HepG2 (cell line): ENCODE data around the gene PRKCE. TPM values are rescaled to one million over a fixed set of nuclear protein-coding genes. Genes with fewer than 3 reads are reported as not detected.
A peak's percentile ranks its signal among the peaks of the same experiment; 100 is the strongest.

Source experiments
- BORCS8-MEF2B ChIP-seq: sonication (generic); formaldehyde crosslinking; IDR thresholded peaks from 2 replicates; pipeline ENCODE4 v1.8.0; 2022; ENCODE audit warnings: mild to moderate bottlenecking, missing genetic modification reagents
- CREB1 ChIP-seq, 2 experiments: fragments of 450-650 bp in 1 of 2; IDR thresholded peaks; 2 replicates each; pipeline ENCODE4 v1.6.1; 2016 to 2017; ENCODE audit warnings: control low read depth in 1 of 2, mild to moderate bottlenecking in 1 of 2, missing compliant biosample characterization in 1 of 2, missing genetic modification characterization in 1 of 2
- FOSL2 ChIP-seq: sonication (generic); formaldehyde crosslinking; IDR thresholded peaks from 2 replicates; pipeline ENCODE4 v1.4.0; 2020; ENCODE audit warnings: missing genetic modification reagents
- GFI1 ChIP-seq: sonication (generic); formaldehyde crosslinking; IDR thresholded peaks from 2 replicates; pipeline ENCODE4 v1.5.0; 2020; ENCODE audit warnings: missing genetic modification reagents, mild to moderate bottlenecking, borderline replicate concordance
- GTF2F1 ChIP-seq: fragments of 150-350 bp; IDR thresholded peaks from 2 replicates; pipeline ENCODE4 v1.6.1; 2014; ENCODE audit warnings: low read length
- NCOA5 ChIP-seq: sonication (generic); formaldehyde crosslinking; IDR thresholded peaks from 2 replicates; pipeline ENCODE4 v1.4.0; 2020; ENCODE audit warnings: missing genetic modification reagents
- SALL1 ChIP-seq: sonication (generic); formaldehyde crosslinking; IDR thresholded peaks from 2 replicates; pipeline ENCODE4 v1.8.0; 2022; ENCODE audit warnings: mild to moderate bottlenecking, missing genetic modification reagents
- SIN3A ChIP-seq: IDR thresholded peaks from 2 replicates; pipeline ENCODE4 v1.6.1; 2011; ENCODE audit warnings: low read depth, mild to moderate bottlenecking, control low read depth, low read length, borderline replicate concordance
- SSRP1 ChIP-seq: IDR thresholded peaks from 2 replicates; pipeline ENCODE4 v1.6.1; 2016; ENCODE audit warnings: control low read depth
- TCF7L2 ChIP-seq: IDR thresholded peaks from 2 replicates; pipeline ENCODE4 v1.6.1; 2011; ENCODE audit warnings: mild to moderate bottlenecking, low read depth, low read length, moderate library complexity
- ZNF329 ChIP-seq: sonication (generic); formaldehyde crosslinking; IDR thresholded peaks from 2 replicates; pipeline ENCODE4 v1.9.0; 2021; ENCODE audit warnings: low read depth, mild to moderate bottlenecking, missing genetic modification reagents
- ZNF792 ChIP-seq: IDR thresholded peaks from 2 replicates; pipeline ENCODE4 v1.6.1; 2016
- polyA plus RNA-seq, 8 experiments: library from polyadenylated mRNA; depleted of rRNA in 3 of 8; stranded (reverse) in 7 of 8; unstranded in 1 of 8; fragments of >200 nt; fragmentation: Illumina TruSeq in 4 of 8; extraction: Trizol in 4 of 8; gene quantifications; 2 replicates each; pipeline versions ENCODE4 v1.2.1 to v1.2.3, GENCODE V29; 2011 to 2016; ENCODE audit warnings: low read depth in 4 of 8, missing spikeins in 1 of 8, mixed read lengths in 1 of 8; ENCODE audit not compliant: insufficient read depth in 1 of 8
- total RNA-seq, 5 experiments: library from RNA; depleted of rRNA; stranded (reverse); fragments of >200 nt; fragmentation: Illumina TruSeq; extraction: Trizol; gene quantifications; 2 replicates each; pipeline ENCODE4 v1.2.3, GENCODE V29; 2016; ENCODE audit warnings: low read depth in 1 of 5
- TF ChIP-seq, protein P1 (sequence below): sonication (generic); formaldehyde crosslinking; IDR thresholded peaks from 2 replicates; pipeline ENCODE4 v1.4.0; 2020; ENCODE audit warnings: missing genetic modification reagents, borderline replicate concordance
- TF ChIP-seq, protein P2 (sequence below): IDR thresholded peaks from 2 replicates; pipeline ENCODE4 v1.6.1; 2012; ENCODE audit warnings: low read depth, low read length, improper control_type of control experiment
- TF ChIP-seq, protein P3 (sequence below): sonication (generic); formaldehyde crosslinking; IDR thresholded peaks from 2 replicates; pipeline ENCODE4 v1.5.0; 2020; ENCODE audit warnings: missing genetic modification reagents
- TF ChIP-seq, protein P4 (sequence below): sonication (generic); formaldehyde crosslinking; IDR thresholded peaks from 2 replicates; pipeline ENCODE4 v1.4.0; 2020; ENCODE audit warnings: mild to moderate bottlenecking, missing genetic modification reagents

The PRKCE gene
- total and polyA plus RNA-seq, 2 of the 13 experiments (the other 11 are each of a cell fraction or from before 2014, with no cell fraction given), result 1.0 to 3.9 TPM

DNA sequence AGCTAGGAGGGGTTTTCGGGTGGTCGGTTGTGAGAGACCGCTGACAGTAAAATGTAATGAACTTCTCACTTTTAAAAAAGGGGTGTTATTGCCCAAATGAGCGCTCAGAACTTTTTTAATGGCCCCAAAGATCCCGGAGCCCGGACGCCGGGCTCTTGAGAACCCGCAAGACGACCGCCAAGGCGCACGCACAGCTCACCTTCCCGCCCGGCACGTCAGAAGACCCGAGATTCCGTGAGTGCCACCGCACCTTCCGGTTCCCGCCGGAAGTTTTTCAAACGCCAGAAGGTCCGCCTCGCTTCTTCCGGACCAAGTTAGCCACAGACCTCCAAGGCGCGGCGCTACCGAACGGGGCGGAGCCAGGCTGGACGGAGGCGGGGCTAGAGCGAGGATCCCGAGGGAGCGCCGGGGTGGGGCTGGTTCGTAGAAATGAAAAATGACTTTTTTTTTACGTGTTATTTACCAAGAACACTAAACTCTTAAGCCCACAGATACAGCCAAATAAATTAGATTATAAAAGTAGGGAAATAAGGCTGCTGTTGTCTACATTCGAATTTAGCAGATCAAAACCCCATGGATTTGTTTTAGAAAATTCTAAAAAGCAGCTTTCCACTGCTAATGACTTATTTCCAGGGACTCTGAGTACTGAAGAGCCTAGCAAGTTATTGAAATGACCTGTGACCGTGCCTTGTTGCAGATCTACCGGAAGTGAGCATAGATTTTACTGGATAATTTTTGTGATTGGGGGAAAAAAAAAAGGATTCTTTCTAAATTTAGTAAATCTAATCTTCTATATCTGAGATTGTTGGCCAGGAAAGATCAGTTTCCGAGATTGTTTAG is 40.2 kb upstream of the PRKCE start, which contains the start of gene SRBD1 (continued):
- TF ChIP-seq, protein P1, sequence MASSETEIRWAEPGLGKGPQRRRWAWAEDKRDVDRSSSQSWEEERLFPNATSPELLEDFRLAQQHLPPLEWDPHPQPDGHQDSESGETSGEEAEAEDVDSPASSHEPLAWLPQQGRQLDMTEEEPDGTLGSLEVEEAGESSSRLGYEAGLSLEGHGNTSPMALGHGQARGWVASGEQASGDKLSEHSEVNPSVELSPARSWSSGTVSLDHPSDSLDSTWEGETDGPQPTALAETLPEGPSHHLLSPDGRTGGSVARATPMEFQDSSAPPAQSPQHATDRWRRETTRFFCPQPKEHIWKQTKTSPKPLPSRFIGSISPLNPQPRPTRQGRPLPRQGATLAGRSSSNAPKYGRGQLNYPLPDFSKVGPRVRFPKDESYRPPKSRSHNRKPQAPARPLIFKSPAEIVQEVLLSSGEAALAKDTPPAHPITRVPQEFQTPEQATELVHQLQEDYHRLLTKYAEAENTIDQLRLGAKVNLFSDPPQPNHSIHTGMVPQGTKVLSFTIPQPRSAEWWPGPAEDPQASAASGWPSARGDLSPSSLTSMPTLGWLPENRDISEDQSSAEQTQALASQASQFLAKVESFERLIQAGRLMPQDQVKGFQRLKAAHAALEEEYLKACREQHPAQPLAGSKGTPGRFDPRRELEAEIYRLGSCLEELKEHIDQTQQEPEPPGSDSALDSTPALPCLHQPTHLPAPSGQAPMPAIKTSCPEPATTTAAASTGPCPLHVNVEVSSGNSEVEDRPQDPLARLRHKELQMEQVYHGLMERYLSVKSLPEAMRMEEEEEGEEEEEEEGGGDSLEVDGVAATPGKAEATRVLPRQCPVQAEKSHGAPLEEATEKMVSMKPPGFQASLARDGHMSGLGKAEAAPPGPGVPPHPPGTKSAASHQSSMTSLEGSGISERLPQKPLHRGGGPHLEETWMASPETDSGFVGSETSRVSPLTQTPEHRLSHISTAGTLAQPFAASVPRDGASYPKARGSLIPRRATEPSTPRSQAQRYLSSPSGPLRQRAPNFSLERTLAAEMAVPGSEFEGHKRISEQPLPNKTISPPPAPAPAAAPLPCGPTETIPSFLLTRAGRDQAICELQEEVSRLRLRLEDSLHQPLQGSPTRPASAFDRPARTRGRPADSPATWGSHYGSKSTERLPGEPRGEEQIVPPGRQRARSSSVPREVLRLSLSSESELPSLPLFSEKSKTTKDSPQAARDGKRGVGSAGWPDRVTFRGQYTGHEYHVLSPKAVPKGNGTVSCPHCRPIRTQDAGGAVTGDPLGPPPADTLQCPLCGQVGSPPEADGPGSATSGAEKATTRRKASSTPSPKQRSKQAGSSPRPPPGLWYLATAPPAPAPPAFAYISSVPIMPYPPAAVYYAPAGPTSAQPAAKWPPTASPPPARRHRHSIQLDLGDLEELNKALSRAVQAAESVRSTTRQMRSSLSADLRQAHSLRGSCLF (CRISPR knock-in tag), result no peak
- TF ChIP-seq, protein P2, sequence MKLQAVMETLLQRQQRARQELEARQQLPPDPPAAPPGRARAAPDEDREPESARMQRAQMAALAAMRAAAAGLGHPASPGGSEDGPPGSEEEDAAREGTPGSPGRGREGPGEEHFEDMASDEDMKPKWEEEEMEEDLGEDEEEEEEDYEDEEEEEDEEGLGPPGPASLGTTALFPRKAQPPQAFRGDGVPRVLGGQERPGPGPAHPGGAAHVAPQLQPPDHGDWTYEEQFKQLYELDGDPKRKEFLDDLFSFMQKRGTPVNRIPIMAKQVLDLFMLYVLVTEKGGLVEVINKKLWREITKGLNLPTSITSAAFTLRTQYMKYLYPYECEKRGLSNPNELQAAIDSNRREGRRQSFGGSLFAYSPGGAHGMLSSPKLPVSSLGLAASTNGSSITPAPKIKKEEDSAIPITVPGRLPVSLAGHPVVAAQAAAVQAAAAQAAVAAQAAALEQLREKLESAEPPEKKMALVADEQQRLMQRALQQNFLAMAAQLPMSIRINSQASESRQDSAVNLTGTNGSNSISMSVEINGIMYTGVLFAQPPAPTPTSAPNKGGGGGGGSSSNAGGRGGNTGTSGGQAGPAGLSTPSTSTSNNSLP, result no peak
- 0 out of 2 replicates have a peak, but pooled peaks have one; percentile 41 for TF ChIP-seq CREB1 (IDR thresholded peaks at IDR 0.05)
- peak; percentile 38 for TF ChIP-seq CREB1 (CRISPR knock-in tag; IDR thresholded peaks at IDR 0.05)
- no peak for TF ChIP-seq NCOA5
- no peak for TF ChIP-seq GFI1
- TF ChIP-seq, protein P3, sequence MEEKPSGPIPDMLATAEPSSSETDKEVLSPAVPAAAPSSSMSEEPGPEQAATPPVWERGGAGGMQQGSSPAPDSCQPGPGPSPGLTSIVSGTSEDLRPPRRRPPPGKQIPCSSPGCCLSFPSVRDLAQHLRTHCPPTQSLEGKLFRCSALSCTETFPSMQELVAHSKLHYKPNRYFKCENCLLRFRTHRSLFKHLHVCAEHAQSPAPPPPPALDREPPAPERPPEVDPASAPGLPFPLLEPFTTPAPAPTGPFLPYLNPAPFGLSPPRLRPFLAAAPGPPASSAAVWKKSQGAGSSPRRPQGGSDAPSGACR (CRISPR knock-in tag), result no peak
- peak; percentile 63; the same call in 1 of the 2 replicates for TF ChIP-seq ZNF792 (CRISPR knock-in tag)
- TF ChIP-seq SIN3A, result peak; percentile 95
- TF ChIP-seq GTF2F1, result no peak
- no peak for TF ChIP-seq SSRP1 (CRISPR knock-in tag)
- TF ChIP-seq TCF7L2, result no peak
- TF ChIP-seq ZNF329, result no peak
- peak; percentile 51; the same call in 1 of the 2 replicates for TF ChIP-seq FOSL2 (CRISPR knock-in tag)
- TF ChIP-seq SALL1 (CRISPR knock-in tag), result peak; percentile 84
- TF ChIP-seq, protein P4, sequence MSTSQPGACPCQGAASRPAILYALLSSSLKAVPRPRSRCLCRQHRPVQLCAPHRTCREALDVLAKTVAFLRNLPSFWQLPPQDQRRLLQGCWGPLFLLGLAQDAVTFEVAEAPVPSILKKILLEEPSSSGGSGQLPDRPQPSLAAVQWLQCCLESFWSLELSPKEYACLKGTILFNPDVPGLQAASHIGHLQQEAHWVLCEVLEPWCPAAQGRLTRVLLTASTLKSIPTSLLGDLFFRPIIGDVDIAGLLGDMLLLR (CRISPR knock-in tag), result no peak
- 0 out of 2 replicates have a peak, but pooled peaks have one; percentile 20 for TF ChIP-seq BORCS8-MEF2B
